Measurements from ENCODE around the gene RAB42. TPM values are rescaled to one million over a fixed set of nuclear protein-coding genes. Genes with fewer than 3 reads are reported as not detected.

Gene RAB42
- total RNA-seq, 1 experiment from 2014 or later = 12.6 TPM

DNA sequence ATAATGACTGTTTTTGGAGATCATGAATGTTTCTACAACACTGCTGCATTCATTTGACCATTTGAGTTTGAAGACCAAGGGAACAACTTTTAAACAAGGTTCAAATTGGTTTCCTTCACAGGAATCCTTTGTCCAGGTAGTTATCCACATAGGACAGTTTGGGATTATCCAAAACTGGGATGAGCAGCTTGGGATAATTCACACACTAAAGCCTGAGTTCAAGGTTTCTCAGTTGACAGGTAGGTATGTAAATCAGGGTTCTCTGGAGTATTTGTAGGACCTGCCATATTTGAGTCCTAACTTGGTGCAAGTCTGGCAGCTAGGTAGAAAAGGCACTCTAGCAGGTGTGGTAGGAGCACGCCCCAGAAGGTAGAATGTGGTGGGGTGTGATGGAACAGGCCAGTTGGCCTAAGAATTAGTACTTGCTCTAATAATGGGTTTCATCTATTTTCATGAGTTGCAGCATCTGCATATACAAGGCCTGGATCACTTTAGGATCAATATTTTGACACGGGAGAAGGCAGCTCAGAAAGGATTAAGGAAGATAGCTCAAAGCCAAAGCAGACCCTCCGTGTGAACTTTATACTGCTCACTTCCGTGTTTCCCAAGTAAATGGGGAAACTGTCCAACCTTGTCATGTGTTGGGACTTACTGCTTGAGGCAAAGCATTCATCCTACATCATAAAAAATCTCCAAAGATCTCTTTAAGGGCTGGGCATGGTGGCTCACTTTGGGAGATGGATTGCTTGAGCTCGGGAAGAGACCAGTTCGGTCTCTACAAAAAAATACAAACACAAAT lies 14.1 kb upstream of the RAB42 start (continued):
- TF ChIP-seq AFF4 (CRISPR knock-in tag; IDR thresholded peaks at IDR 0.05; ENCODE audit: borderline replicate concordance) = 0 out of 2 replicates have a peak, but pooled peaks have one; percentile 35
- no peak for TF ChIP-seq FOXK1 (CRISPR knock-in tag; IDR thresholded peaks at IDR 0.05)
- peak; percentile 12; the same call in 1 of the 2 replicates for TF ChIP-seq ERG (CRISPR knock-in tag; IDR thresholded peaks at IDR 0.05)
- TF ChIP-seq ZNF281 (CRISPR knock-in tag; IDR thresholded peaks at IDR 0.05) = no peak
- TF ChIP-seq EMX1 (CRISPR knock-in tag; IDR thresholded peaks at IDR 0.05) = 0 out of 2 replicates have a peak, but pooled peaks have one; percentile 1

DNA sequence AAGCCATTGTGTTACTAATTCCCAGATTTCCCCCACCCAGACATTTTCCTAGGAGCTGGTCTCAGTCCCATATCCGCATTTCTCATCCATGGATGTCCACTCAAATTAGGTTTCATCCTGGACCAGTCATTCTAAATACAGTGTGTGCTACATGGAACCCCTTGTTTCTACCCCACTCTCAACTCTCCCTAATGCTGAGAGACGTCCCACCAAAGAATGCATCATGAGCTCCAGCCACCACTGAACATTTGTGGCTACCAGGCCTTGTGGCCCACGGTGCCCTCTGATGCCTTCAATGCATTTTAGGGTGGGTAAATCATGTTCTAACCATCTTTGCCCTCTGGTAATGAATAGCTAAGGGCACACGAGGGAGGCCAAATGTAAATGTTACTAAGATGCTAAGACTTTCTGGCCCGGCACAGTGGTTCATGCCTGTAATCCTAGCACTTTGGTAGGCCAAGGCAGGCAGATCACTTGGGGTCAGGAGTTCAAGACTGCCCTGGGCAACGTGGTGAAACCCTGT lies 13.3 kb upstream of the RAB42 start:
- Mint-ChIP-seq H3K4me3 (peak overlapping the region; percentile 42), H3K27ac (peak overlapping the region; percentile 44; the same call in 1 of the 2 replicates), H3K27me3 (ENCODE audit: low read depth) (no peaks in the 10 kb centered on the region), H3K4me1 (peaks cover 20% of the 10 kb centered on the region), H3K9me3 (no peaks in the 10 kb centered on the region), H3K36me3 (peaks cover 48% of the 10 kb centered on the region)
- ATAC-seq (no peak), DNase-seq (ENCODE audit: low spot score) (no peak)
- TF ChIP-seq HMGA2 (CRISPR knock-in tag; IDR thresholded peaks at IDR 0.05) = no peak
- 0 out of 2 replicates have a peak, but pooled peaks have one; percentile 54 for TF ChIP-seq SMAD3 (CRISPR knock-in tag; IDR thresholded peaks at IDR 0.05; ENCODE audit: borderline replicate concordance)
- ChIA-PET POLR2A (interaction anchor here (0.6 kb wide), 1 partner anchor 67 kb away, joined by 3 read pairs; no protein-coding TSS in a partner anchor), CTCF (interaction anchor here (0.9 to 1.4 kb wide), 4 partner anchors 23 to 299 kb away, joined by 3 to 7 read pairs (median 4); partner anchors contain the start of gene TRNAU1AP)

DNA sequence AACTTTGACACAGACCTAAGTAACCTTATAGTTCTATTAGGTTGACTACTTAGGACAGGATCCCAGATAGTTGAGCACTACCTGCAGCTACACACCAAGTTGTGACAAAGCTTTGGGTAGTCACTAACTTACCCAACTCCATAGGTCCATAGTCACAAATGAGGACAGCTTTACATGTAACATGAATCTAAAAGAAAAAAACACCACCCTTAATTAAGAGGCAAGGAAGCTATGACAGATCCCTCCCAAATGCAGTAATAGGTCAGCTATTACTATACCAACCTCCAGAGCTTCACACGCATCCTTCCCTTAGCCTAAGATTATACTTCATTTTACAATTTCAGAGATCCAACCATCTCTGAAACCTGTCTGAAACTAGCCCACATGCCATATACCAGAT lies 12.7 kb upstream of the RAB42 start:
- H3K4me1 Mint-ChIP-seq = peaks cover 20% of the 10 kb centered on the region
- ChIA-PET CTCF (interaction anchor here (0.7 to 1.0 kb wide), 5 partner anchors 23 to 343 kb away, joined by 3 to 5 read pairs (median 5); partner anchors contain the start of genes ATP5IF1 and TRNAU1AP), POLR2A (interaction anchor here (0.6 to 0.7 kb wide), 4 partner anchors 14 to 164 kb away, joined by 3 to 5 read pairs (median 4); no protein-coding TSS in a partner anchor)
- H3K36me3 Mint-ChIP-seq = peaks cover 47% of the 10 kb centered on the region
- ATAC-seq (no peak), DNase-seq (ENCODE audit: low spot score) (no peak)
- no peaks in the 10 kb centered on the region for H3K27me3 Mint-ChIP-seq (ENCODE audit: low read depth)
- H3K27ac Mint-ChIP-seq = peak overlapping the region; percentile 94
- peak overlapping the region; percentile 92 for H3K4me3 Mint-ChIP-seq
- no peaks in the 10 kb centered on the region for H3K9me3 Mint-ChIP-seq
- no peak for TF ChIP-seq NFATC4 (CRISPR knock-in tag; IDR thresholded peaks at IDR 0.05)
- TF ChIP-seq CREB1 (CRISPR knock-in tag; IDR thresholded peaks at IDR 0.05) = no peak
- no peak for TF ChIP-seq ATF2 (CRISPR knock-in tag; IDR thresholded peaks at IDR 0.05; ENCODE audit: borderline replicate concordance, low read depth)
- TF ChIP-seq, protein P1, sequence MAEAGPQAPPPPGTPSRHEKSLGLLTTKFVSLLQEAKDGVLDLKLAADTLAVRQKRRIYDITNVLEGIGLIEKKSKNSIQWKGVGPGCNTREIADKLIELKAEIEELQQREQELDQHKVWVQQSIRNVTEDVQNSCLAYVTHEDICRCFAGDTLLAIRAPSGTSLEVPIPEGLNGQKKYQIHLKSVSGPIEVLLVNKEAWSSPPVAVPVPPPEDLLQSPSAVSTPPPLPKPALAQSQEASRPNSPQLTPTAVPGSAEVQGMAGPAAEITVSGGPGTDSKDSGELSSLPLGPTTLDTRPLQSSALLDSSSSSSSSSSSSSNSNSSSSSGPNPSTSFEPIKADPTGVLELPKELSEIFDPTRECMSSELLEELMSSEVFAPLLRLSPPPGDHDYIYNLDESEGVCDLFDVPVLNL (CRISPR knock-in tag; IDR thresholded peaks at IDR 0.05; ENCODE audit: borderline replicate concordance, low read depth) = no peak
- no peak for TF ChIP-seq SMAD3 (CRISPR knock-in tag; IDR thresholded peaks at IDR 0.05; ENCODE audit: borderline replicate concordance)
- no peak for TF ChIP-seq CBFB (CRISPR knock-in tag; IDR thresholded peaks at IDR 0.05; ENCODE audit: low read depth)
- TF ChIP-seq TEAD1 (CRISPR knock-in tag; IDR thresholded peaks at IDR 0.05) = no peak
- no peak for TF ChIP-seq OVOL2 (CRISPR knock-in tag; IDR thresholded peaks at IDR 0.05; ENCODE audit: borderline replicate concordance)
- no peak for TF ChIP-seq ZNF671 (CRISPR knock-in tag; IDR thresholded peaks at IDR 0.05)
- TF ChIP-seq AR (CRISPR knock-in tag; IDR thresholded peaks at IDR 0.05) = no peak

Measured in WTC11 (cell line).